ENCODE data around the gene EYA2.
"Not testable (repeated sequence)": the region's sequence is repeated elsewhere in the genome, so short reads cannot be mapped to it uniquely, and the experiment has no call there.

The EYA2 gene

GRCh38 chr20:47154089-47154488, 259.4 kb downstream of the EYA2 start:
- DNase-seq = no peak

GRCh38 chr20:47156301-47157137, 261.9 kb downstream of the EYA2 start:
- DNase-seq = no peak

- no peak for DNase-seq
Observed at GRCh38 chr20:47159166-47159565, 264.5 kb downstream of the EYA2 start.

- no peak for DNase-seq
Observed at GRCh38 chr20:47160240-47160639, 265.6 kb downstream of the EYA2 start.

- DNase-seq = no peak
Observed at GRCh38 chr20:47160992-47161391, 266.3 kb downstream of the EYA2 start.

GRCh38 chr20:47161411-47161810, 266.8 kb downstream of the EYA2 start:
- no peak for DNase-seq

GRCh38 chr20:47164140-47164539, 269.5 kb downstream of the EYA2 start:
- DNase-seq = peak; percentile 48

- no peak for DNase-seq
Observed at GRCh38 chr20:47165376-47165865, 270.8 kb downstream of the EYA2 start.

- no peak for DNase-seq
Observed at GRCh38 chr20:47167846-47168245, 273.2 kb downstream of the EYA2 start.

GRCh38 chr20:47172579-47172978, 277.9 kb downstream of the EYA2 start:
- DNase-seq = no peak

GRCh38 chr20:47173596-47174216, 279.1 kb downstream of the EYA2 start:
- DNase-seq = no peak

- DNase-seq = no peak
Observed at GRCh38 chr20:47174456-47175243, 280.0 kb downstream of the EYA2 start.

- no peak for DNase-seq
Observed at GRCh38 chr20:47175493-47175892, 280.9 kb downstream of the EYA2 start.

GRCh38 chr20:47176217-47176616, 281.6 kb downstream of the EYA2 start:
- DNase-seq = not testable (repeated sequence)

GRCh38 chr20:47178277-47178676, 283.6 kb downstream of the EYA2 start:
- no peak for DNase-seq

- no peak for DNase-seq
Observed at GRCh38 chr20:47178851-47179250, 284.2 kb downstream of the EYA2 start.

GRCh38 chr20:47179267-47179666, 284.6 kb downstream of the EYA2 start:
- DNase-seq = no peak

GRCh38 chr20:47181056-47181862, 286.6 kb downstream of the EYA2 start:
- no peak for DNase-seq

GRCh38 chr20:47183367-47183766, 288.7 kb downstream of the EYA2 start:
- peak; percentile 63 for DNase-seq

GRCh38 chr20:47187450-47188195, 293.0 kb downstream of the EYA2 start:
- no peak for DNase-seq

GRCh38 chr20:47188540-47188939, 293.9 kb downstream of the EYA2 start:
- DNase-seq = no peak

- DNase-seq = peak; percentile 35
Observed at GRCh38 chr20:47189060-47189459, 294.4 kb downstream of the EYA2 start.
